Measurements from ENCODE around the gene CFAP99.
A peak's percentile ranks its signal among the peaks of the same experiment; 100 is the strongest.

CFAP99 gene

DNA sequence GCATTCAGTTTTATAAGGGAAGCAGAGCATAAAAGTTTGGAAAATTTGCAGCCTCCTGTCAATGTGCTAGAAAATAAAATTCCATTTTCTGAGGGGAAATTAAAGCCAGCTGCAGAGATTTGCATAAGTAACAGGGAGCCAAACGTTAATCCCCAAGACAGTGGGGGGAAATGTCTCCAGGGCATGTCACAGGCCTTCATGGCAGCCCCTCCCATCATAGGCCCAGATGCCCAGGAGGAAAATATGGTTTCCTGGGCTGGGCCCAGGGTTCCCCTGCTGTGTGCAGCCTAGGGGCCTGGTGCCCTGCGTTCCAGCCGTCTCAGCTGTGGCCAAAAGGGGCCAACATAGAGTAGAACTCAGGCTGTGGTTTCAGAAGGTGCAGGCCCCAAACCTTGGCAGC is 59.5 kb downstream of the CFAP99 start:
- DNase-seq, result no peak

DNA sequence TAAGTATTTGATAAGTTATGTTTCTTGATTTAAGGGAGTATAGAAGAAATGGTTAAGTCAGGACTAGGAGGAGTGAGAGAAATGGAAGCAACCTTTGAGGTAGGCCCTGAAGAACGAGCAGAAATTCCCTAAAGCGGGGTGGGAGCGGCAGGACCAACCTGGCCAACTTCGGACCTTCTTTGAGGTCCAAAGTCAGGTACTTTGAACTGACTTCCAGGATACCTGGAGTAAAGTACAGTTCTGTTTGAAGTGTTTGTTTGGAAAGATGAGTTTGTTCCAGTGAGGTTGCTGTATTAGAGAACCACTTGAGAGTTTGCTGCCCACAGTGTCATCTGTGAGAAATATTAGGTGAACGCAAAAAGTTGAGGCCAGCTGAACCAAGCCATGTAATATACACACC is 61.9 kb downstream of the CFAP99 start:
- DNase-seq, result no peak

DNA sequence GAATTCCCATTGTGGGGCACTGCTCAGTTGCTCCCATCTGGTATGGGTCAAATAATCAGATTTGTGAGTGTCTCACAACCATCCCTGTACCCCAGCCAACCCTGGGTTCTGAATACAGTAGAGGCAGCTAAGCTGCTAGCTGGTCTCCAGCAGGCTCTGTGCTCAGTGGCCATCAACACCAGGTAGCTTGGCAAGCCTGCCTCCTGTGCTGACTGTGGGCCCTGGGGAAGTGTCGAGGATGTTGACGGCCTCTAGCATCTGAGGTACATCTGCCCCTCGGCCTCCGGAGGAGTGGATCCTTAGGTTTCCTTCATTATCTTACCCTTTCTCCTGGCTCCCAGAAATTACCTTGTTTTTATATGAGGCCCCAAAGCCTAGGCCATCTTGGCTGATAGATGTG is 63.4 kb downstream of the CFAP99 start:
- no peak for DNase-seq

DNA sequence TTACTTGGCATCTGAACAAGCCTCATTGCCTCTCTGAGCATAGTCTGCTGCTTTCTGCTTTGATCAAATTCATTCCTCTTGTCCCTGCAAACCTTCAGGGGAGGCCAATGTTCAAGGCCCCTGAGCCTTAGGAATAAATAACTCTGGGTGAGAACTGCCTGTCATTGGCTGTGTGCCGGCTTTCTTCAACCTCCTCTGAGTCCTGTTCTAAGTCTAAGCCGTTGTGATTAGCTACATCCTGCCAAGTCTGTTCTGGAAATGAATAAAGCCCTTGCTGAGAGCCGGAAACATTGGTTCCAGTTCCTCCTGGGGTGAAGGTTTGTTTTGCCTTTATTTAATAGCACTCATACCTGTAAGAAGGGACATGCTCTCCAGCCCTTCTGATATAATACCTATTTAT is 63.9 kb downstream of the CFAP99 start:
- no peak for DNase-seq

DNA sequence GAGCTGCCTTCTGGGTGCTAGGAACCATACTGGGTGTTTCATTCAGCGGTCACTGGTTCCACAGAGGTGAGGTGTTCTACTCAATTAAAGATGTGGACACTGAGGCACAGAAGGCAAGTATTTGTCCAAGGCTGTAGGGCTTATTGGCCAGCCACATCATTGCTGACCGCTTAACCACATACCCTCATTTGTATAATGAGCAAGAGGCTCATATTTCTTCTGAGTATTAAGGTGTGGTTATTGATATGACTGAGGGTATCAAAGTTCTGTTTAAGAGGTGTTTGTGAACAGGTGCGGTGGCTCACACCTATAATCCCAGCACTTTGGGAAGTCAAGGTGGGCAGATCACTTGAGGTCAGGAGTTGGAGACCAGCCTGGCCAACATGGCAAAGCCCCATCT is 64.5 kb downstream of the CFAP99 start:
- no peak for DNase-seq

DNA sequence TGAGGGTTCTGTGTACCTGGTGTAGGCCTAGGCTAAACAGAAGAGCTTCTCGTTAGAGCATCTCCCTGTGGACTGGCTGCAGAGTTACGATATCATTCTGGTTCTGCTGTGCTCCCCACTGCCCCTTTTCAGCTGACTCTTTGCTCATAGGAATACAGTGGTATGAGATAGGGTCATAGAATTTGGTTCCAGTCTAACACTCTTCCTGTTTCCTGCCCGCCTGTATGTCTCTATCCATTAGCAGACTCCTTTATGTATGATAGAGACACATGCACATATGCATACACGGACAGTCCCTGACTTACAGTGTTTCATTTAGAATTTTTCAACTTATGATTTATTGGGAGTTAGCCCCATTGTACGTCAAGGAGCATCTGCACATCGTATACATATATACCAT is 65.4 kb downstream of the CFAP99 start:
- DNase-seq, result no peak

DNA sequence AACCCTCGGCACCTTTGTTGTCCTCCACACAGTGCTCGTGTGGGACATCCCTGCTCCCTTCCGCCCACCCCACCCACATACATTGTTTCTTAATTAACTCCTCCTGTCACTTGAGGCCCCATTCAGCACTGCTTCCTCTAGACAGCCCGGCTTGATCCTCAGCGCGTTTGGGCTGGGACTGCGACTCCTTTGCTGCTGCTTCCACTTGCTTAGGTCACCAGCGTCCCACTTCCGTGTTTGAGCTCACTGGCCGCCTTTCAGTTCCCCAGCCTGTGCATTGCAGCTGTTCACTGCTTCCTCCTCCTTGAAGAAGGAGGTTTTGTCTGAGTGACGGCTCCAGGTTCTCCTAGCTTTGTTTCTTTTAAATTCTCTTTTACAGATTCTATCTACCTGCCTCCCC is 66.2 kb downstream of the CFAP99 start:
- DNase-seq, result peak in 2 of 4 experiments; percentile 42 to 51

DNA sequence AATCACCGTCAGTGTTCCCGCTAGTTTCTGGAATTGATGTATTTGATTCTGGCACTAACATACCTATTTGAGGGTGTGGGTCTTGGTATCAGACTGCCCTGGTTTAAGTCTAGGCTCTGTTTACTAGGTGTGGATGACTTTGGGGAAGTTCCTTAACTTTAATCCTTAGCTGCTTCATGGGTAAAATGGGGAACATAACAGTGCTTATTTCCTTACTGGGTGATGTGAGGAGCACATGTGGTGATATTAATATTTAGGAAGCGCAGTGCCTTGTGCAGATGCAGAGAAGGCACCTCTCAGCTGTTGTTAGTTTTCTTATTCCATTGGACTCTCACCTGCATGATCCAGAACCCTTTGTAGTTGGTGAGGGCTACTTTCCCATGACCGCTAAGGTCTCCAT is 67.2 kb downstream of the CFAP99 start:
- DNase-seq, result no peak

DNA sequence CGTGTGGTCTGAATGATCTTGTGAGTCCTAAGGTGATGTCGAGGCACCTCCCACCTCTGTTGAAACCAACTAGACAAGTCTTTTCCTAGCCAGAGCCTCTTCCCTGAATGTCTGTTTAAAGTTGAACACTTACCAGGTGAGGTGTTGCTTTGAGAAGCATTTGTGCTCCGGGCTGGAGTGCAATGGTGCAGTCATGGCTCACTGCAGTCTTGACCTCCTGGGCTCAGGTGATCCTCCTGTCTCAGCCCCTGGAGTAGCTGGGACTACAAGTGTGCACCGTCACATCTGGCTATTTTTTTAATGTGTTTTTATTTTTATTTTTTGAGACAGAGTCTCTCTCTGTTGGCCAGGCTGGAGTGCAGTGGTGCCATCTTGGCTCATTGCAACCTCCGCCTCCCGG is 68.2 kb downstream of the CFAP99 start:
- no peak for DNase-seq

DNA sequence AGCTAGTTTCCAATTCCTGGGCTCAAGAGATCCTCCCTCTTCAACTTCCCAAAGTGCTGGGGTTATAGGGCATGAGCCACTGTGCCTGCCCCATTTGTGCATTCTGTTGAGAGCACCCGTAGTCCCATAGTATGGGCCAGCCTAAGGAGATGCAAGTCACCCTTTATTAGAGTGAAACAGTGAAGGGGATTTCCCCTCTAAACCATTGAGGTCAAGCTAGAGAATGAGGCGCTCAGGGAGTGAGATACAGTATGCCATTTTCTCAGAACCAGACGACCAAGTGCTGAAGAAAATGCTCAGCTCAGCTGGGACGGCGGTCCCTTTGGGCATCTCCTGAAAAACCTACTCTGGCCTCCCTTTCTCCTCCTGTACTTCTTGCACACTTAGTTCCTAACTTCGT is 68.9 kb downstream of the CFAP99 start:
- no peak for DNase-seq

DNA sequence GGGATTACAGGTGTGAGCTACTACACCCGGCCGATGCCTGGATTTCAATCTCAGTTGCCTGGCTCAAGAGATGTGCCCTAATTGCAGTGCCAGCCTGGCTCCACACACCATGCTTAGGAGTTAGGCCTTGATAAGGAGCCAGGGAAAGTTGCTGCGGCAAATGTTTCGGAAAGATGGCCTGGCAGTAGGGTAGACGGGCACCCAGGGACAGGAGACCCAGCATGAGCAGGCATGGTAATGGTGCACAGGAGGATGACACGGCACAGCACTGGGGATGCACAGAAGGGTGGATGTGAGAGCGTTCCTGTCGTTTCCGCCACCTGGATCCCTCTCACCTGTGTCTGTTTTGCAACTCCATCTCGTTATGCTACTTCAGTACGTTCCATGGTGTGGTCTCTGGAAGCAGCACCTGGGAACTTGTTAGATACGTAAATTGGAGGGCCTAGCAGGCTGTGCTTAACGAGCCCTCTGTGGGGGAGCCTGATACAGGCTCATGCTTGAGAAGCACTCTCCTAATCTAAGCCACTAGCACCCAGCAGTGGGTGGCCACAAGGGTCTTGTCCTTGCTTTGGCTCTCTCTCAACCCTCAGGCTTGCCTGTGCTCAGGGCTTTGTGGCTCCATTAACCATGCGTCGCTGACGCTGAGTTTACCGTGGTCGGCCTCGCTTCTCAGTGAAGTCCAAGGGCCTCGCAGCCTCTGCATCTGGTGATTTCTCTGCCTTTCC is 70.5 kb downstream of the CFAP99 start:
- no peak for DNase-seq

DNA sequence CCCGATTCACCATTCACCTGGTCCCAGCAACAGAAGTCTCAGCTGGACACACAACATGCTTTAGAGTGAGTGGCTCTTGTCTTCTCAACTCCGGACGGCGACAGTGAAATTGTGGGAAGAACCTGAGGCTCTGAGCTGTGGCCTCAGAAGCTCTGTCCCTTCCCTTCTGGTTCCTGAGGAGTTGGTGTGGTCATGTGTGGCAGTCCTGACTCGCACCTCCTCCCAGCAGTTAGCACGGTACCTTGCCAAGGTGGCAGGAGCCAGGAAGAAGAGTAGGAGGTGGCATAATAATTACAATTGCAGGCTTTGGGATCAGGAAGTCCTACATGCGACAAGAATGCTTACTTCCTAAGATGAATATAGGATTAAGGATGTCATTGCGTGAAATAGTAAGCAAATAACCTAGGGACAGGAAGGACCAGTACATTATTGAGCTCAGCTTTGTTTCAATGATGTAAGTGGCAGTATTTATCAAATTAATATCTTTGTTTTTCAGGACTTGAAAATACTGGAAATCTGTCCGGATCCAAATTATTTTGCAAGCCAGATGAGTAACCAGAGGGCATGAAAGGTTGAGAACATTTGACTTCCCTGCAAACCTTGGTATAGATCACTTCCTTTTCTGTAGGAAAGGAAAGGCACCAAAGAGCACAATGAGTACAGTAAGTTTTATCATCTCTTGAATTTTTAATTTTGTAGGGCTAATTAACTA is 71.2 kb downstream of the CFAP99 start:
- DNase-seq, result no peak

DNA sequence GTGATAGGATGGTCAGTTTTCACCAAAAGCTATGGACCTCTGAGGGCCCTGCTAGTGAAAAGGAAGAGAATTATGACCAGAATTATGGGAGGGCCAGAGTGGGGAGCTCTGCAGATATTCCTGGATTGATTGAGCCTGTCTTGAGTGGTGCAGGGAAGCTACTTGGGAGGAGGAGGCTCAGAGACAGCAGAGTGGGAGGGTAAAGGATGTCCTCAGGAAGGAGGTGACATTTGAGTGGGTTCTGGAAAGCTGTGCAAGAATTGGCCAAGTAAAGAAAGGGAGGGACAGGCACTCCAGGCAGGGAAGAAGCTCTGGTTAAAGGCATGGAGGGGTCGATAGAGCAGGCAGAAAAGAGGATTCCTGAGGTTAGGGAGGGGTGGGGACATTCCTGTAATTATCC is 74.2 kb downstream of the CFAP99 start:
- DNase-seq, result no peak

DNA sequence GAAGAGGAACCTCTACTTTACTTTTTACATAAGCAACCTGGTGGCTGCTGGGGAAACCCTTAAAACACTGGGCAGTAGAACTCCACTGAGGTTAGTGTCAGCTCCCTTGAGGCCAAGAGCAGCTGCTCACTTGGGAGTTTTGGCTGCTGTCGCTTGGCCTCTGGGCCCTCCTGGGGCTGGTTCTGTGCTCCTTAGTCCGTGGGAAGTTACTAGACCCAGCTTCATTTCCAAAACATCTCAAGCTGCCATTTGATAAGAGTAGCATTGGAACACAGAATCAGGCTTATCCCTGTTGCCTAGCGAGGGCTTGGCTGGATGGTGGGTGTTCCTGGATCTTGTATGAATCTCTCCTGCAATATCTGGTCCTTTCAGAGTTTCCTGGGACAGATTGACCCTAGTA is 76.2 kb downstream of the CFAP99 start:
- DNase-seq, result no peak

DNA sequence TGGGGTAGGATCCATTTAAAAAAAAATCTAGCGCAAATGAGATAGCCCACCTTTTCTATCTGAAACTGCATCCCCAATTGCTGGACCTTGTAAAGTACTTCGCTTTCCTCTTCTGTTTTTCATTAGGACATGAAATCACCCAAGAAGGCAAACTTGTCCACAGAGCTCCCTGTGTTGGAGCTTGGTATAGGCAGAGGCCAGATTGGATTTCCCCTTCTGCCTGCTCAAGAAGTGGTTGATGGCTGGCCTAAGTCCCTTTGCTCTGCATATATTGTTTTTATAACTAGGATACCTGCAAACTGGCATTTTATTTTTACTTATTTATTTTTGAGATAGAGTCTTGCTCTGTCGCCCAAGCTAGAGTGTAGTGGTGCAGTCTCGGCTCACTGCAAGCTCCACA is 78.6 kb downstream of the CFAP99 start:
- no peak for DNase-seq

DNA sequence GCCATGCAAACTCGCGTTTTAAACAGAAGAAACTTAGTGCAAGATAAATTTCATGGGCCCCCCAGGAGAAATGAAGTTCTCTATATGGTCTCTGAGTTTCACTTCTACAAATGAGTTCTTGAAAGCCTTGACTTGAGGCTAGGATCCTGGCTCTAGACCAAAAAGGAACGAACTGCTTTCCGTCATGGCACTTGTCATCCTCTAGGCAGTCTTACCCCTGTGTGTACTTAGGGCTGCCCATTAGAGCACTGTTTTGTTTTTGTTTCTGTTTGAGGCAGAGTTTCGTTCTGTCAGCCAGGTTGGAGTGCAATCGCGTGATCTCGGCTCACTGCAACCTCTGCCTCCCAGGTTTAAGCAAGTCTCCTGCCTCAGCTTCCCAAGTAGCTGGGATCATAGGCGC is 79.2 kb downstream of the CFAP99 start:
- no peak for DNase-seq

DNA sequence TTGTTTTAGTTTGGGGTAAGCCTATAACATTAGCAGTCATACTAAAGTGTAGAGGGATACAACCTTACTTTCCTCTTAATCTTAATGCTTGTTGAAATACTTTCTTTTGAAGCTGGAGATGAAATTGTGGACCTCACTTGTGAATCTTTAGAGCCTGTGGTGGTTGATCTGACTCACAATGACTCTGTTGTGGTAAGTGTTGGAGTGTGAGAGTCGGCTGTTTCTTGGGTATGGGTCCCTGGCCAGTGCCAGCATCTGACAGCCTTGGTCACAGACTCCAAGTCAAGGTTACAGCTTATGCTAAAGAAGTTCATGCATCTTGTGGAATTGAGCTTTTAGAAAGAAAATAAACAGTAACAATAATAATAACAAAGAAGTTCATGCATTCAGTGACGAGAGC is 81.8 kb downstream of the CFAP99 start:
- DNase-seq, result no peak

DNA sequence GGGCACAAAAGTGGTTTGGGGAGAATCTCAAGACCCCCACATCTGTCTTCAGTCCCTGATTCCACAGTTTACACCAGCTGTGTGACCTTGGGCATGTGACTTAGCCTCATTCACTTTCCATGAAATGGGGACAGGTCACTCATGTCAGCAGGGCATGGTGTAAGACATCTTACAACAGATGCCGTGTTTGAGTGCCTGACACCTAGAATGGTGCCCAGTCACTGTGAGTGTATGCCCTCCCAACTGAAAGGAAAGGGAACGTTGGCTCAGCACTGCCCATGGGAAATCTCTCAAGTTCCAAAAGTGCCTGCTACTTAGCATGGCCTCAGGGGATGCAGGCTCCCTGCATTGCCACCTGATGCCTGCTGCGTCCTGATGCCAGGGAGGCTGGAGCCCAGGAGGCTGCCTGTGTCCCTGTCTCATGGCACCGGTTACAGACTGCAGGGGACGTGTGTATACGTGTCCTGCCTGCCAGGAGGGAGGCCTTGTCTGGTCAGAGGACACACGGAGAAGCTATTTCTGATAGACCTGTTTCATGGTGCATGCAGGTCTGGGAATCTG is 82.4 kb downstream of the CFAP99 start:
- DNase-seq, result no peak

DNA sequence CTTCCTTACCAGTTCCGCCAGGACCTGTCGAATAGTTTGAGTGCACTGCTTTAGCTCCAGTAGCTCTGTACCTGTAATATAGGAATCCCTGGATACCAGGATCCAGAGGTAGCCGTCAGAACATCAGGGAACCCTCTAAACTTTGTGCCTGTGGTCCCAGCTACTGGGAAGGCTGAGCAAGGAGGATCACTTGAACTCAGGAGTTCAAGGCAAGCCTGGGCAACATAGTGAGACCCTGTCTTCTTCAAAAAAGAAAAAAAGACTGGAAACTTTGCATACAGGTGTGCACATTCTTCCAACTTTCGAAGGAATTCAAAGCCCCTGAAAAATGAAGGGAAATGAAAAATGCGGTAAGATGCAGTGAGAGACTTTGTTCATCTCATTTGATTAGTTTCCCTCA is 85.1 kb downstream of the CFAP99 start:
- DNase-seq, result no peak

DNA sequence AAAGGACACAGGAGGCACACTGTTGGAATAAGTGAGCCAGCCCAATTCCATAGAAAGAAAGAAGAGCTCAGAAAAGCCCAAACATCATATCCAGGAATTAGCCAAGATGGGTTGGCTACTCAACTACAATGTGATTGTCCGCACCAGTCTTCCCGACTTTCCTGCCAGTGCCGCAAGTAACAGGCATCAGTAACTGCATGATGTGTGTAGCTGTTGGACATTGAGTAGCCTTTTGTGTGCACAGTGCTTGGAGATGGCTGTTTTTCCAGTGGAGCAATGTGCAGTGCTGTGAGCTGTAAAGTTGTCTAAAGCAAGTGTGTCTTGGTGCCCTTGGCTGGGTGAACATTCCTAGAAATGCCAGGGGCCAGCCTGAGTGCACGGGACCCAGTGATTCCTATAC is 88.5 kb downstream of the CFAP99 start:
- no peak for DNase-seq

DNA sequence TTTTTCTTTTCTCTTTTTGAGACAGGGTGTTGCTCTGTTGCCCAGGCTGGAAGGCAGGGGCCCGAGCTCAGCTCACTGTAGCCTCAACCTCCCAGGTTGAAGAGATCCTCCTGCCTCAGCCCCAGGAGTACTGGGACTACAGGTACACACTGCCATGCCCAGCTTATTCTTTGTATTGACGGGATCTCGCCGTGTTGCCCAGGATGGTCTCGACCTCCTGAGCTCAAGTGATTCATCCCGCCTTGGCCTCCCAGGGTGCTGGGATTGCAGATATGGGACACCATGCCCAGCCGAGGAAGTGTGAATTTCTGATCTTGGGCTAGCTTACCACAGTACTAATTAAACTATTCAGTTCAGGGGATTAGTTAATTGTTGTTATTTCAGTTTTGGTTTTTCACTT is 89.1 kb downstream of the CFAP99 start:
- DNase-seq, result no peak

DNA sequence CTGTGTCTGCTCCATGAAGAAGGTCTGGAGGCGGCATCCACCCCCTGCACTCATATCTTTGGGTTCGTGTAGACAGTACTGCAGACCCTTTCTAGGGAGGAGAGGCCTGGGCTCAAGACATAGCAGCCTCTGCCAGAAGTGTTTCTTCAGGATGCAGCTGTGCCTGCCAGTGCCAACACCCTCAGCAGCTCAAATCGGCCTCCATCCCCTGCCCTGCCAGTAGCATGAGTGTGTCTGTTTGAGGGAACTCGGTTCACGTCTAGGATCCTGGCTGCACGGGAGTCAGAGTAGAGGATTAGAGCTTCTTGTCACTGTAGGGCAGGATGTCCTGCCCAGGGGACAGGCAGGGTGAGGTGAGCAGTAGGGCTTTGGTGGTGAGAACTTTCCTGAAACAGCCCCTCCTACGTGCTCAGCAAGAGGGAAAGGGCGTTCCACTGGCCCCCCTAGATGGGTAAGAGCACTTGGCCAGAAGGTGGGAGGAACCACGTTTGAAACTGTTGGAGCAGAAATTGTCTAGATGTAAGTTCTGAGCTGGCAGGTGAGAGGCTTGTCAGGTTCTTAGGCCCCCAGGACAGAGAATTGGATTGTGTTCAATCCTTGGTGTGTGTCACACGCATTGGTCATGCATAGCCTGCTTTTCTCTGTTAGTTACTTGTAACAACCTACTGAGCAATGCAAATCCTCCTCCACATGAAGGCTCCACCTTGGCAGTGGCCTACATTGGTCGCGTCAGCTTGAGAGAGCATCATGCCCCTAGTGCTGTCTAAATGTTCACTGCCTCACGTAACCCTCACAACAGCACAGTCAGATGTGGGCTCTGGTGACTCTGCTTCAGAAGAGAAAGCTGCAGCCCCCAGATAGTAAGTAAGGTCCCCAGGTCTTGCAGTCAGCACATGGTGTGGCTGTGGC is 91.8 kb downstream of the CFAP99 start:
- DNase-seq, result no peak

DNA sequence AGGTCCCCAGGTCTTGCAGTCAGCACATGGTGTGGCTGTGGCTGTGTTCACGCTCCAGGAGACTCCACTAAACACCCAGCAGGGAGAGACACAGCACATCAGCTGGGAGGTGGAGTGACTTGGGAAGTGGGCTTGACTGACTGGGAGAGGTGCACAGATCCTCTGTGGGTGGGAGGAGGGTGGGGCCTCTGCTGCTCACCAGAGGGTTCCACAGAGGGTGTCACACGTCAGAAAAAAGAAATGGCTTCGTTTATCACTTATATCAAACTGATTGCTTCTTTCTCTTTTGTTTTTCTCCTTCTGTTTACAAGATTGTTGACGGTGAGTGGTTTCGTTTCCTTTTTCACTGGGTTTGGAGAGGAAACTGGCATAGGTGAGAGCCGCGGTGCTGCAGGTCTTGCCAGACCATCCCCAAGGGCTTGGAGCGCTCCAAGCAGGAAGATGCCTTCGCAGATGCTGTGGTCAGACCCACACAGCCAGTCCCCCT is 92.9 kb downstream of the CFAP99 start:
- no peak for DNase-seq
